H9 (cell line): ENCODE data around the gene GPAT2. TPM values are rescaled to one million over a fixed set of nuclear protein-coding genes. Genes with fewer than 3 reads are reported as not detected.
"Not testable (repeated sequence)": the region's sequence is repeated elsewhere in the genome, so short reads cannot be mapped to it uniquely, and the experiment has no call there.

Experiments used
- DNase-seq: peaks from one replicate; pipeline ENCODE4 v3.0.0-alpha.2; 2017
- H2AFZ ChIP-seq: one replicate; pipeline ENCODE4 v1.6.1; 2013; ENCODE audit warnings: mild to moderate bottlenecking, low read length, control low read depth, moderate library complexity
- H2AK5ac ChIP-seq: 2 replicates; pipeline ENCODE4 v1.6.1; 2013; ENCODE audit warnings: low read length, control low read depth, mixed read lengths; ENCODE audit not compliant: insufficient read length
- H2BK120ac ChIP-seq: one replicate; pipeline ENCODE4 v1.6.1; 2013; ENCODE audit warnings: low read depth, mild to moderate bottlenecking, low read length, control low read depth, inconsistent platforms; ENCODE audit not compliant: poor library complexity, severe bottlenecking
- H2BK12ac ChIP-seq: 2 replicates; pipeline ENCODE4 v1.6.1; 2013; ENCODE audit warnings: low read length, control low read depth, mixed read lengths, low read depth; ENCODE audit not compliant: insufficient read length
- H2BK15ac ChIP-seq: 2 replicates; pipeline ENCODE4 v1.6.1; 2013; ENCODE audit warnings: low read depth, low read length, control low read depth
- H2BK20ac ChIP-seq: one replicate; pipeline ENCODE4 v1.6.1; 2013; ENCODE audit warnings: low read depth, mild to moderate bottlenecking, low read length, control low read depth, inconsistent platforms; ENCODE audit not compliant: poor library complexity, severe bottlenecking
- H2BK5ac ChIP-seq: 2 replicates; pipeline ENCODE4 v1.6.1; 2013; ENCODE audit warnings: low read length, control low read depth, mixed read lengths; ENCODE audit not compliant: insufficient read length
- H3K14ac ChIP-seq: 2 replicates; pipeline ENCODE4 v1.6.1; 2013; ENCODE audit warnings: low read length, control low read depth; ENCODE audit not compliant: insufficient read depth
- H3K18ac ChIP-seq: 2 replicates; pipeline ENCODE4 v1.6.1; 2013; ENCODE audit warnings: low read depth, mild to moderate bottlenecking, mixed read lengths, low read length, control low read depth; ENCODE audit not compliant: insufficient read length
- H3K23ac ChIP-seq: 2 replicates; pipeline ENCODE4 v1.6.1; 2013; ENCODE audit warnings: low read length, control low read depth, mixed read lengths, low read depth; ENCODE audit not compliant: insufficient read length
- H3K23me2 ChIP-seq: 2 replicates; pipeline ENCODE4 v1.6.1; 2013; ENCODE audit warnings: low read depth, mild to moderate bottlenecking, mixed read lengths, low read length, control low read depth; ENCODE audit not compliant: insufficient read length, poor library complexity, severe bottlenecking
- H3K27ac ChIP-seq: 2 replicates; pipeline ENCODE4 v1.5.1; 2013; ENCODE audit warnings: low read length, control low read depth, mixed read lengths, low read depth; ENCODE audit not compliant: insufficient read length
- H3K27me3 ChIP-seq: 2 replicates; pipeline ENCODE4 v1.6.1; 2013; ENCODE audit warnings: low read length, control low read depth, inconsistent platforms; ENCODE audit not compliant: insufficient read depth
- H3K4ac ChIP-seq: 2 replicates; pipeline ENCODE4 v1.6.1; 2013; ENCODE audit warnings: low read depth, mild to moderate bottlenecking, control low read depth, inconsistent platforms, low read length, moderate library complexity
- H3K4me1 ChIP-seq: 2 replicates; pipeline ENCODE4 v1.6.1; 2013; ENCODE audit warnings: low read length, control low read depth, inconsistent platforms; ENCODE audit not compliant: insufficient read depth
- H3K4me2 ChIP-seq: 2 replicates; pipeline ENCODE4 v1.6.1; 2013; ENCODE audit warnings: low read length, control low read depth, mixed read lengths; ENCODE audit not compliant: insufficient read length, insufficient read depth
- H3K56ac ChIP-seq: 2 replicates; pipeline ENCODE4 v1.6.1; 2013; ENCODE audit warnings: low read depth, mild to moderate bottlenecking, mixed read lengths, low read length, control low read depth; ENCODE audit not compliant: insufficient read length
- H3K79me1 ChIP-seq: 2 replicates; pipeline ENCODE4 v1.6.1; 2013; ENCODE audit warnings: low read depth, mild to moderate bottlenecking, moderate library complexity, low read length, control low read depth, inconsistent platforms; ENCODE audit not compliant: insufficient read depth, poor library complexity, severe bottlenecking
- H3K79me2 ChIP-seq: 2 replicates; pipeline ENCODE4 v1.6.1; 2013; ENCODE audit warnings: low read length, control low read depth, inconsistent platforms; ENCODE audit not compliant: insufficient read depth
- H3K9ac ChIP-seq: 2 replicates; pipeline ENCODE4 v1.6.1; 2013; ENCODE audit warnings: low read length, control low read depth, mixed read lengths; ENCODE audit not compliant: insufficient read length; ENCODE audit errors: extremely low read depth
- H3K9me3 ChIP-seq: one replicate; pipeline ENCODE4 v1.6.1; 2013; ENCODE audit warnings: low read depth, low read length, inconsistent platforms; ENCODE audit not compliant: control insufficient read depth
- H3T11ph ChIP-seq: one replicate; pipeline ENCODE4 v1.6.1; 2013; ENCODE audit warnings: mild to moderate bottlenecking, low read length, control low read depth, inconsistent platforms
- H4K20me1 ChIP-seq: one replicate; pipeline ENCODE4 v1.6.1; 2013; ENCODE audit not compliant: control insufficient read depth, insufficient read length, insufficient read depth
- H4K5ac ChIP-seq: 2 replicates; pipeline ENCODE4 v1.6.1; 2013; ENCODE audit warnings: low read depth, mild to moderate bottlenecking, mixed read lengths, low read length, control low read depth; ENCODE audit not compliant: insufficient read length
- H4K8ac ChIP-seq: replicated peaks from 2 replicates; pipeline ENCODE4 v1.6.1; 2013; ENCODE audit warnings: low read length, control low read depth, mixed read lengths, low read depth; ENCODE audit not compliant: insufficient read length
- H4K91ac ChIP-seq: 2 replicates; pipeline ENCODE4 v1.6.1; 2013; ENCODE audit warnings: low read depth, mild to moderate bottlenecking, moderate library complexity, mixed read lengths, low read length, control low read depth; ENCODE audit not compliant: insufficient read length
- H3K27ac Mint-ChIP-seq, 3 experiments: 2 replicates in 2 of 3; 3 replicates in 1 of 3; pipeline ENCODE4 v1.8.0; 2020 to 2021; ENCODE audit warnings: mixed read lengths in 3 of 3, mild to moderate bottlenecking in 1 of 3, moderate library complexity in 1 of 3
- H3K27me3 Mint-ChIP-seq: 2 replicates; pipeline ENCODE4 v1.8.0; 2021; ENCODE audit warnings: low read depth, mild to moderate bottlenecking, moderate library complexity, mixed read lengths
- H3K36me3 Mint-ChIP-seq, 3 experiments: 2 replicates in 2 of 3; 3 replicates in 1 of 3; pipeline ENCODE4 v1.8.0; 2020 to 2021; ENCODE audit warnings: low read depth in 3 of 3, mixed read lengths in 3 of 3; ENCODE audit not compliant: insufficient read depth in 1 of 3
- H3K4me1 Mint-ChIP-seq, 2 experiments: 2 replicates each; pipeline ENCODE4 v1.8.0; 2020; ENCODE audit warnings: mixed read lengths in 2 of 2
- H3K4me3 Mint-ChIP-seq, 2 experiments: 2 replicates in 1 of 2; 3 replicates in 1 of 2; pipeline ENCODE4 v1.8.0; 2020 to 2021; ENCODE audit warnings: mild to moderate bottlenecking in 2 of 2, mixed read lengths in 2 of 2, moderate library complexity in 1 of 2
- H3K9me3 Mint-ChIP-seq, 2 experiments: 2 replicates in 1 of 2; 3 replicates in 1 of 2; pipeline ENCODE4 v1.8.0; 2020; ENCODE audit warnings: mild to moderate bottlenecking in 2 of 2, mixed read lengths in 2 of 2, moderate library complexity in 1 of 2
- WGBS: extraction: QIAGEN DNeasy Blood & Tissue Kit; methylation state at CpG from one replicate; pipeline ENCODE4 v1.1.7; 2013; ENCODE audit warnings: missing lambda C conversion rate, low lambda C conversion rate, mixed read lengths; ENCODE audit not compliant: insufficient read length; ENCODE audit errors: extremely low coverage; 5-methylcytosine and 5-hydroxymethylcytosine counted together
- total RNA-seq: library from RNA; stranded (reverse); gene quantifications from 2 replicates; pipeline ENCODE4 v1.2.1, GENCODE V29; 2021

Gene GPAT2
- total RNA-seq, 1 experiment from 2014 or later = 0.17 TPM

DNA sequence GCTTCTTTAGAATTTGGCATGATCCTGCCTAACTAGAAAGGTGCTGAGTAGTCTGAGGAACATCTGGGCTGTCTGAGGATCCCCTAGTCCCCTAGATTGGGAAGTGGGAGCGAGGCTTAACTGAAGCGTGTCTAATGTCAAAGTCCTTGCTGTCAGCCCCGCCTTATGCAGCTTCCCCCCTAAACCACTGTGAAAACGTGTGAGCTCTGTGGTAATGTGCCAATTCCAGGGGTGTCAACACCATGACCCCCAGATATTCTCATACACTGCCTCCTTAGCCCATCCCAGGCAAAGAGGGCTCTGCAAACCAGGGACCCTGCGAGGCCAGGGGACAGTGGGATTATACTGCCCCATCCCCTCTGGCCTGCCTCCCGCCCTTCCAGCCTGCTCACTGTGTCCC, 21.1 kb upstream of the GPAT2 start:
- not testable (repeated sequence) for H3K4me3 Mint-ChIP-seq, H2BK12ac ChIP-seq, H3K27me3 ChIP-seq, H3K56ac ChIP-seq, H3K4me2 ChIP-seq, H2BK5ac ChIP-seq, H2BK20ac ChIP-seq, DNase-seq, H3K23ac ChIP-seq, H3K79me2 ChIP-seq, H3K4me1 Mint-ChIP-seq, H4K91ac ChIP-seq, H2AK5ac ChIP-seq, H3K79me1 ChIP-seq, H3K9ac ChIP-seq, H2BK120ac ChIP-seq, H3K27ac ChIP-seq, H3K23me2 ChIP-seq, H3K9me3 ChIP-seq, H4K20me1 ChIP-seq, H3K4ac ChIP-seq, H4K8ac ChIP-seq, H2AFZ ChIP-seq, H3K18ac ChIP-seq, H4K5ac ChIP-seq, H3T11ph ChIP-seq, H3K27me3 Mint-ChIP-seq, H3K27ac Mint-ChIP-seq, H3K36me3 Mint-ChIP-seq, H2BK15ac ChIP-seq, H3K9me3 Mint-ChIP-seq, H3K4me1 ChIP-seq, H3K14ac ChIP-seq
- WGBS = no CpG with 5 or more reads among the region's 6 CpGs

DNA sequence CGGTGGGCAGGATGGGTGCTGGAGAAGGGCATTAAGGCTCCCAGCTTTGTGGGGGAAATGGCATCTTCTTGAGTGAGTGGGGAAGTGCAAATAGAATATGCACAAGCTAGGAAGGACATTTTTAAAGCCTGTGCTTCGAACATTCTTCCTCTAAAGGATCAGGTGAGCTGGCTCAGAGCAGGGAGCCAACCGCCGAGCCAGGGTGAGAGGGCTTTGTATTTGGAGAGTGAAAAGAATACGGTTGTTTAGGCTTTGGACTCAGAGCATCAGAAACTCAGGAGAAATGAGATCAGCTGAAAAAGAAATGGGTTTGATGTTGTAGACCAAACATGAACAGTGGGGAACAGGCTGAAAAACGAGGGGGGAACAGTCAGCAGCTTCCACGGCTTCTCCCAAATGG, 19.8 kb upstream of the GPAT2 start:
- not testable (repeated sequence) for H2BK12ac ChIP-seq, H3K27me3 ChIP-seq, H4K20me1 ChIP-seq, H2AFZ ChIP-seq, H3K4ac ChIP-seq, H2BK5ac ChIP-seq, H3K56ac ChIP-seq, H3K9ac ChIP-seq, H3K27me3 Mint-ChIP-seq, H3K14ac ChIP-seq, H3K4me2 ChIP-seq, H2BK20ac ChIP-seq, H4K5ac ChIP-seq, DNase-seq, H3K9me3 Mint-ChIP-seq, H3K27ac Mint-ChIP-seq, H4K8ac ChIP-seq, H3K36me3 Mint-ChIP-seq, H3K4me3 Mint-ChIP-seq, H3K4me1 Mint-ChIP-seq, H3K9me3 ChIP-seq, H2AK5ac ChIP-seq, H3T11ph ChIP-seq, H3K27ac ChIP-seq, H2BK120ac ChIP-seq, H3K79me1 ChIP-seq, H4K91ac ChIP-seq, H2BK15ac ChIP-seq, H3K23ac ChIP-seq, H3K23me2 ChIP-seq, H3K4me1 ChIP-seq, H3K18ac ChIP-seq, H3K79me2 ChIP-seq
- no CpG with 5 or more reads among the region's 7 CpGs for WGBS
